Activated CD8-positive, alpha-beta T cell treated with anti-CD3 and anti-CD28 coated beads, Interleukin-2, amount 10 ng/mL, durations not matched to agents 7 days and 5 days (primary cell): Measurements from ENCODE around the gene FBXW5. TPM values are rescaled to one million over a fixed set of nuclear protein-coding genes. Genes with fewer than 3 reads are reported as not detected.

Source experiments
- ATAC-seq: fragments of 150-1000 bp; cut with Tn5 transposase; one replicate; pipeline ENCODE4 v1.10.0; 2021; ENCODE audit warnings: moderate library complexity
- CTCF ChIA-PET: fragments of 350-600 bp; sonication (Branson Sonifier 250); formaldehyde crosslinking; loops from one replicate; lab custom pipeline; 2021; ENCODE audit warnings: antibody characterized with exemption; lab: Charles Lee
- POLR2A ChIA-PET: fragments of 350-600 bp; sonication (Branson Sonifier 250); formaldehyde crosslinking; loops from one replicate; lab custom pipeline; 2021; ENCODE audit warnings: antibody characterized with exemption; lab: Charles Lee
- DNase-seq: peaks from one replicate; pipeline ENCODE4 v3.0.0-alpha.2; 2020
- H3K27ac Mint-ChIP-seq: one replicate; pipeline ENCODE4 v1.8.0; 2021; ENCODE audit warnings: mild to moderate bottlenecking, mixed read lengths
- H3K27me3 Mint-ChIP-seq: one replicate; pipeline ENCODE4 v1.8.0; 2021; ENCODE audit warnings: low read depth, mixed read lengths
- H3K36me3 Mint-ChIP-seq: one replicate; pipeline ENCODE4 v1.8.0; 2021; ENCODE audit warnings: low read depth, mixed read lengths
- H3K4me1 Mint-ChIP-seq: one replicate; pipeline ENCODE4 v1.8.0; 2021; ENCODE audit warnings: low read depth, mixed read lengths
- H3K4me3 Mint-ChIP-seq: one replicate; pipeline ENCODE4 v1.8.0; 2021; ENCODE audit warnings: mild to moderate bottlenecking, mixed read lengths
- H3K9me3 Mint-ChIP-seq: one replicate; pipeline ENCODE4 v1.8.0; 2022; ENCODE audit warnings: mixed read lengths; ENCODE audit not compliant: insufficient read depth
- total RNA-seq, 2 experiments: library from RNA; stranded (reverse); gene quantifications; one replicate each; pipeline ENCODE4 v1.2.3, GENCODE V29; 2021

Gene FBXW5
- total RNA-seq, 2 experiments from 2014 or later, result 103 to 104 TPM

GRCh38 chr9:136925414-136926153 lies 19.0 kb downstream of the FBXW5 start:
- Mint-ChIP-seq H3K36me3 (peaks cover 47% of the 10 kb centered on the region), H3K4me1 (peaks cover 4% of the 10 kb centered on the region), H3K27ac (no peak overlapping the region), H3K27me3 (no peaks in the 10 kb centered on the region), H3K9me3 (no peaks in the 10 kb centered on the region), H3K4me3 (no peak overlapping the region)
- CTCF ChIA-PET, result interaction anchor here (1.8 kb wide), 1 partner anchor 83 kb away, joined by 4 read pairs; the partner anchor contains the start of gene AJM1
- POLR2A ChIA-PET, result no interaction called here
- ATAC-seq, result no peak
- DNase-seq, result no peak

- no peak overlapping the region for H3K4me3 Mint-ChIP-seq
- no peak overlapping the region for H3K27ac Mint-ChIP-seq
- DNase-seq (no peak), ATAC-seq (no peak)
- H3K4me1 Mint-ChIP-seq, result peaks cover 4% of the 10 kb centered on the region
- POLR2A ChIA-PET, result no interaction called here
- H3K36me3 Mint-ChIP-seq, result peaks cover 48% of the 10 kb centered on the region
- H3K27me3 Mint-ChIP-seq, result no peaks in the 10 kb centered on the region
- CTCF ChIA-PET, result no interaction called here
- no peaks in the 10 kb centered on the region for H3K9me3 Mint-ChIP-seq
These were observed 20.7 kb downstream of the FBXW5 start for GRCh38 chr9:136923881-136924280.

GRCh38 chr9:136922540-136922939 lies 22.0 kb downstream of the FBXW5 start:
- no peak for DNase-seq
- Mint-ChIP-seq H3K4me1 (peaks cover 4% of the 10 kb centered on the region), H3K27ac (no peak overlapping the region), H3K27me3 (no peaks in the 10 kb centered on the region), H3K4me3 (no peak overlapping the region), H3K9me3 (no peaks in the 10 kb centered on the region), H3K36me3 (peaks cover 43% of the 10 kb centered on the region)
- no peak for ATAC-seq
- POLR2A ChIA-PET, result no interaction called here
- CTCF ChIA-PET, result no interaction called here

GRCh38 chr9:136921718-136922117 lies 22.8 kb downstream of the FBXW5 start:
- ATAC-seq, result no peak

GRCh38 chr9:136921307-136921706 lies 23.2 kb downstream of the FBXW5 start:
- Mint-ChIP-seq H3K4me3 (no peak overlapping the region), H3K27ac (no peak overlapping the region), H3K36me3 (peaks cover 47% of the 10 kb centered on the region), H3K9me3 (no peaks in the 10 kb centered on the region), H3K27me3 (no peaks in the 10 kb centered on the region), H3K4me1 (peaks cover 4% of the 10 kb centered on the region)
- ATAC-seq (no peak), DNase-seq (no peak)
- ChIA-PET POLR2A (no interaction called here), CTCF (no interaction called here)

More at GRCh38 chr9:136921718-136922117, 22.8 kb downstream of the FBXW5 start:
- ChIA-PET POLR2A (no interaction called here), CTCF (no interaction called here)
- no peaks in the 10 kb centered on the region for H3K9me3 Mint-ChIP-seq
- H3K27ac Mint-ChIP-seq, result no peak overlapping the region
- H3K36me3 Mint-ChIP-seq, result peaks cover 46% of the 10 kb centered on the region
- H3K27me3 Mint-ChIP-seq, result no peaks in the 10 kb centered on the region
- no peak for DNase-seq
- H3K4me1 Mint-ChIP-seq, result peaks cover 4% of the 10 kb centered on the region
- H3K4me3 Mint-ChIP-seq, result no peak overlapping the region

GRCh38 chr9:136920734-136921231 lies 23.8 kb downstream of the FBXW5 start:
- CTCF ChIA-PET, result interaction anchor here (1.0 to 1.7 kb wide), 2 partner anchors 16 to 114 kb away, joined by 3 to 4 read pairs; no protein-coding TSS in a partner anchor
- no peak for ATAC-seq

GRCh38 chr9:136920069-136920468 lies 24.5 kb downstream of the FBXW5 start:
- ChIA-PET CTCF (interaction anchor here (0.6 to 1.7 kb wide), 3 partner anchors 17 to 173 kb away, joined by 3 to 4 read pairs (median 3); no protein-coding TSS in a partner anchor), POLR2A (no interaction called here)
- Mint-ChIP-seq H3K4me1 (peaks cover 4% of the 10 kb centered on the region), H3K36me3 (peaks cover 57% of the 10 kb centered on the region), H3K27me3 (no peaks in the 10 kb centered on the region), H3K4me3 (no peak overlapping the region), H3K27ac (no peak overlapping the region), H3K9me3 (no peaks in the 10 kb centered on the region)
- no peak for ATAC-seq
- no peak for DNase-seq

More at GRCh38 chr9:136920734-136921231, 23.8 kb downstream of the FBXW5 start:
- DNase-seq, result no peak
- no peak overlapping the region for H3K27ac Mint-ChIP-seq
- H3K27me3 Mint-ChIP-seq, result no peaks in the 10 kb centered on the region
- POLR2A ChIA-PET, result no interaction called here
- peaks cover 52% of the 10 kb centered on the region for H3K36me3 Mint-ChIP-seq
- H3K4me1 Mint-ChIP-seq, result peaks cover 4% of the 10 kb centered on the region
- H3K9me3 Mint-ChIP-seq, result no peaks in the 10 kb centered on the region
- no peak overlapping the region for H3K4me3 Mint-ChIP-seq

GRCh38 chr9:136917902-136918301 lies 26.6 kb downstream of the FBXW5 start:
- DNase-seq (no peak), ATAC-seq (no peak)
- POLR2A ChIA-PET, result no interaction called here
- no peaks in the 10 kb centered on the region for H3K9me3 Mint-ChIP-seq
- no peak overlapping the region for H3K4me3 Mint-ChIP-seq
- no peaks in the 10 kb centered on the region for H3K27me3 Mint-ChIP-seq
- CTCF ChIA-PET, result interaction anchor here (1.2 kb wide), 1 partner anchor 160 kb away, joined by 3 read pairs; no protein-coding TSS in a partner anchor
- peak overlapping the region; percentile 26 for H3K27ac Mint-ChIP-seq
- H3K36me3 Mint-ChIP-seq, result peaks cover 56% of the 10 kb centered on the region
- H3K4me1 Mint-ChIP-seq, result no peaks in the 10 kb centered on the region

GRCh38 chr9:136916330-136917184 lies 28.0 kb downstream of the FBXW5 start:
- Mint-ChIP-seq H3K27ac (peak overlapping the region; percentile 30), H3K9me3 (no peaks in the 10 kb centered on the region), H3K27me3 (no peaks in the 10 kb centered on the region), H3K4me3 (no peak overlapping the region), H3K36me3 (peaks cover 52% of the 10 kb centered on the region), H3K4me1 (no peaks in the 10 kb centered on the region)
- CTCF ChIA-PET, result no interaction called here
- DNase-seq (no peak), ATAC-seq (no peak)
- POLR2A ChIA-PET, result no interaction called here

GRCh38 chr9:136915632-136916329 lies 28.8 kb downstream of the FBXW5 start:
- Mint-ChIP-seq H3K9me3 (no peaks in the 10 kb centered on the region), H3K27ac (no peak overlapping the region), H3K36me3 (peaks cover 53% of the 10 kb centered on the region), H3K4me3 (no peak overlapping the region), H3K27me3 (no peaks in the 10 kb centered on the region), H3K4me1 (no peaks in the 10 kb centered on the region)
- DNase-seq (no peak), ATAC-seq (no peak)
- ChIA-PET CTCF (no interaction called here), POLR2A (no interaction called here)

- Mint-ChIP-seq H3K4me1 (no peaks in the 10 kb centered on the region), H3K9me3 (no peaks in the 10 kb centered on the region), H3K4me3 (no peak overlapping the region), H3K27me3 (no peaks in the 10 kb centered on the region), H3K27ac (no peak overlapping the region), H3K36me3 (peaks cover 53% of the 10 kb centered on the region)
- POLR2A ChIA-PET, result no interaction called here
- CTCF ChIA-PET, result no interaction called here
- DNase-seq (no peak), ATAC-seq (no peak)
These were observed 30.7 kb downstream of the FBXW5 start for GRCh38 chr9:136913701-136914438.
